ENCODE data around the gene NEURL4.
A peak's percentile ranks its signal among the peaks of the same experiment; 100 is the strongest.

The NEURL4 gene

GRCh38 chr17:7292729-7293128, 36.4 kb downstream of the NEURL4 start:
- DNase-seq (ENCODE audit: insufficient read length, low spot score) (no peak), FAIRE-seq (no peak)
- no peak for TF ChIP-seq POLR2A (IDR thresholded peaks at IDR 0.05; ENCODE audit: low read depth, low read length)

GRCh38 chr17:7292194-7292593, 36.9 kb downstream of the NEURL4 start:
- no peak for TF ChIP-seq POLR2A (IDR thresholded peaks at IDR 0.05; ENCODE audit: low read depth, low read length)
- FAIRE-seq (no peak), DNase-seq (ENCODE audit: insufficient read length, low spot score) (no peak)

GRCh38 chr17:7290685-7291084, 38.5 kb downstream of the NEURL4 start:
- FAIRE-seq = no peak
- no peak for DNase-seq (ENCODE audit: insufficient read length, low spot score)
- no peak for TF ChIP-seq POLR2A (IDR thresholded peaks at IDR 0.05; ENCODE audit: low read depth, low read length)

- DNase-seq (ENCODE audit: insufficient read length, low spot score) (no peak), FAIRE-seq (no peak)
- no peak for TF ChIP-seq POLR2A (IDR thresholded peaks at IDR 0.05; ENCODE audit: low read depth, low read length)
Observed at GRCh38 chr17:7290166-7290565, 39.0 kb downstream of the NEURL4 start.

DNA sequence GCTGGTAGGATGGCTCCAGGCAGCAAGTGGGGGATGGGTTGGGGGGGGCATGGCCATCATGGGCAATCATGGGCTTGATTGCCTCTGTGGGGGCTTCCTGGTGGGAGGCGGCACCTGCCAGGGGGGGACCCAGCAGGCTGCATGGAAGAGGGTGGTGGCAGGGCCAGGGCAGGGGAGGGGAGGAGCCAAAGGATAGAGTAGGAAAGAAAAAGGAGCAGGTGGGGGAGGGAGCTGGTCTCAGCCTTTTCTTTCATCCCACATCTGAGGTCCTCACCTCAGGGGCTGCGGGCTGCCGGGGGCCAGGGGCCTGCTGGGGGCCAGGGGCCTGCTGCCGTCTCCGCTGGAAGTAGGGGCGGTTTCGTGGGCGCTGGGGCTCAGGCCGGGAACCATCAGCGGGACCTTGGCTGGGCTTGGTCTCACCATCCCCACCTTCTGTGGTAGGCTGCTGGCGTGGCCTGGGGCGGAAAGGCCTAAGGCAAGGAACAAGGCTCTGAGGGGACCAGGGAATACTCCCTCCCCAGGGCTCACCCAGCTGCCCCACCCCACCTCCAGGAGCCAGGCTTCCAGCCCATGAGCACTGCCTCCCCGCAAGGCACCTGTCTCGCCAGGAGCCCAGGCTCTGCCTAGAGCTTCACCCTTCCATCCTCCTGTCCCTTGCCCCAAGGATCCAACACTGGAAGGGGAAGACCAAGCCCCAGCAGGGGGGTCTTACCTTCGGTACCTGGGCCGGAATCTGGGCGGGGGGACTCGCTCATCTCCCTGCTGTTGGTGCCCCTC, 39.7 kb downstream of the NEURL4 start:
- no peak for TF ChIP-seq POLR2A (IDR thresholded peaks at IDR 0.05; ENCODE audit: low read depth, low read length)
- FAIRE-seq (no peak), DNase-seq (ENCODE audit: insufficient read length, low spot score) (no peak)

DNA sequence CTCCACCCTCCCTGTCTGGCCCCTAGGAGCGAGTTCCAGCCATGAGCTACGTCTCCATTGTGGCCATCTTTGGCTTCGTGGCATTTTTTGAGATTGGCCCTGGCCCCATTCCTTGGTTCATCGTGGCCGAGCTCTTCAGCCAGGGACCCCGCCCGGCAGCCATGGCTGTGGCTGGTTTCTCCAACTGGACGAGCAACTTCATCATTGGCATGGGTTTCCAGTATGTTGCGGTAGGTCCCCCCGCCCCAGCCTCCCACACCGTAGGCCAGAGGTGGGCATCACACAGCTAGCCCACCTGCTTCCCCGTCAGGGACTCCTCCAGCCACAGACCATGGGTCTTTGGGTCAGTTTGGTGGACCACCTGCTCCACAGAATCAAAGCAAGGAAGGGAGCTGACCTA, 43.5 kb downstream of the NEURL4 start:
- no peak for TF ChIP-seq POLR2A (IDR thresholded peaks at IDR 0.05; ENCODE audit: low read depth, low read length)
- FAIRE-seq (no peak), DNase-seq (ENCODE audit: insufficient read length, low spot score) (no peak)

- DNase-seq (ENCODE audit: insufficient read length, low spot score) (no peak), FAIRE-seq (no peak)
- TF ChIP-seq POLR2A (IDR thresholded peaks at IDR 0.05; ENCODE audit: low read depth, low read length) = no peak
Observed at GRCh38 chr17:7284911-7285310, 44.2 kb downstream of the NEURL4 start.

- no peak for FAIRE-seq
- no peak for TF ChIP-seq POLR2A (IDR thresholded peaks at IDR 0.05; ENCODE audit: low read depth, low read length)
- DNase-seq (ENCODE audit: insufficient read length, low spot score) = no peak
Observed at GRCh38 chr17:7283471-7284216, 45.5 kb downstream of the NEURL4 start.

- no peak for FAIRE-seq
- no peak for TF ChIP-seq POLR2A (IDR thresholded peaks at IDR 0.05; ENCODE audit: low read depth, low read length)
Observed at GRCh38 chr17:7282752-7283321, 46.3 kb downstream of the NEURL4 start.

DNA sequence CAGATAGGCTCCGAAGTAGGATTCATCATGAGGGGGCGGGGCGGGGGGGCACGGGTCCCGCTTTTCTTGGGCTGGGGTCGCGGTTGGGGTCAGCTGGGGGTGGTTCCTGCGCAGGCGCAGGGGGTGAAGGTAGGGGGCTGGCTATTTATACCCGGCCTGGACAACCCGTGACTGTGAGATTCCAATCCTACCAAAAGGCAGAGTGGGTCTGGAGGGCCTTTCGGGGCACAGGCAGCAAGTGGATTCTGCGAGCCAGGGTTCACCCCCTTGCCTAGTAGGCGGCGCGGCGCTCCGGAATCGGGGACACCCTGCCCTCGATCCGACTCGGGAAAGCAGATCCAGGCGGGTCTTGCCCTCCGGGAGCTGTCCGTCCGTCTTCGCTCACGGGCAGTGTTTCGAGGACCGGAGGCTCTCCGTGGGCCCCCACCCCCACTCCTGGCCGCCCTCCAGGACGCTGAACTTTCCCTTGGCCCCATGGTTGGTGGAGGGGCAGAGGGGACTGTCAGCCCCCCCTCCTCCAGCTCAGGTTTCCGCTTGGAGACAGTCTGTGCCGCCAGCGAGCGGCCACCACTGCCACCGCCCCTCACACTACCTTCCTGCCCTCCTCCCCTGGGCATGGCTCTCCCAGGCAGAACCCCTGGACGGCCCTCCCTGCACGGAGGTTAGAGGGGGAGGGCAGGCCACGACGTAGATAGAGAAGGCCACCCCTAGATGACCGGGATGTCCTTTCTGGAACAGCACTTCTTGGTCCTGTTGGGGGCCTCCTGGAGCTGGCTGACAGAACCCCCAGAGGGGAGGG, 47.0 kb downstream of the NEURL4 start:
- no peak for TF ChIP-seq POLR2A (IDR thresholded peaks at IDR 0.05; ENCODE audit: low read depth, low read length)

More at GRCh38 chr17:7282752-7283321, 46.3 kb downstream of the NEURL4 start:
- no peak for DNase-seq (ENCODE audit: insufficient read length, low spot score)

DNA sequence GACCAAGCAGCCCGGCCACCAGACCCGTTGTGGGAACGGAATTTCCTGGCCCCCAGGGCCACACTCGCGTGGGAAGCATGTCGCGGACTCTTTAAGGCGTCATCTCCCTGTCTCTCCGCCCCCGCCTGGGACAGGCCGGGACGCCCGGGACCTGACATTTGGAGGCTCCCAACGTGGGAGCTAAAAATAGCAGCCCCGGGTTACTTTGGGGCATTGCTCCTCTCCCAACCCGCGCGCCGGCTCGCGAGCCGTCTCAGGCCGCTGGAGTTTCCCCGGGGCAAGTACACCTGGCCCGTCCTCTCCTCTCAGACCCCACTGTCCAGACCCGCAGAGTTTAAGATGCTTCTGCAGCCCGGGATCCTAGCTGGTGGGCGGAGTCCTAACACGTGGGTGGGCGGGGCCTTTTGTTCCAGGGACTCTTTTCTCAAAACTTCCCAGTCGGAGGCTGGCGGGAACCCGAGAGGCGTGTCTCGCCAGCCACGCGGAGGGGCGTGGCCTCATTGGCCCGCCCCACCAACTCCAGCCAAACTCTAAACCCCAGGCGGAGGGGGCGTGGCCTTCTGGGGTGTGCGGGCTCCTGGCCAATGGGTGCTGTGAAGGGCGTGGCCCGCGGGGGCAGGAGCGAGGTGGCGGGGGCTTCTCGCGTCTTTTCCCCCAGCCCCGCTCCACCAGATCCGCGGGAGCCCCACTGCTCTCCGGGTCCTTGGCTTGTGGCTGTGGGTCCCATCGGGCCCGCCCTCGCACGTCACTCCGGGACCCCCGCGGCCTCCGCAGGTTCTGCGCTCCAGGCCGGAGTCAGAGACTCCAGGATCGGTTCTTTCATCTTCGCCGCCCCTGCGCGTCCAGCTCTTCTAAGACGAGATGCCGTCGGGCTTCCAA, 47.8 kb downstream of the NEURL4 start, which contains the start of gene SLC2A4:
TSS of gene SLC2A4 (plus strand) at position 645 of the 879 bp plus-strand sequence. CDS start at position 862, 217 bp downstream.
- DNase-seq (ENCODE audit: insufficient read length, low spot score) = peak; percentile 94
- peak; percentile 80 for FAIRE-seq
- TF ChIP-seq POLR2A (IDR thresholded peaks at IDR 0.05; ENCODE audit: low read depth, low read length) = no peak

More for the DNA sequence above, 47.0 kb downstream of the NEURL4 start:
- FAIRE-seq (no peak), DNase-seq (ENCODE audit: insufficient read length, low spot score) (no peak)

DNA sequence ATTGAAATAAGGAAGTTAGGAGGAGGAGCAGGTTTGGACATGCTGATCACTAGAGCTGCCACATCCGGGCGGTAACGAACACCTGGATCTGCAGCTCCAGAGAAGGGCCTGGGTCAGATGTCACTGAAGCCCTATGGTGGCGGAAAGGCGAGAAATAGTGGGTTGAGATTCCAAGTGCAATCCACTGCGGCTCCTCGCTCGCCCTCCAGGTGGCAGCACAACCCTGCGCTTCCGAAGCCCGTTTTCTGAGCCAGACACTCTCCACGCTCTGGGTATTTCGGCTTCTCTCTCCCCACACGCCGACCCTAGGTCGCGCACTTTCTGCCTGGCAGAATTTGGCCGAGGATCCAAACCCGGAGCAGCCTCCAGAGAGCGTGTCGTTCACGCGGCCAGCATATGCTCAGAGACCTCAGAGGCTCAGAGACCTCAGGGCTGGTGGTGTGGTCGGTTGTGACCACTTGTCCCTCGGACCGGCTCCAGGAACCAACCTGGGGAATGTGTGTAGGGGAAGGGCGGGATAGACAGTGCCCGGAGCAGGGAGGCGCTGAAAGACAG, 48.5 kb downstream of the NEURL4 start:
- peak; percentile 79 for DNase-seq (ENCODE audit: insufficient read length, low spot score)
- TF ChIP-seq POLR2A (IDR thresholded peaks at IDR 0.05; ENCODE audit: low read depth, low read length) = no peak
- FAIRE-seq = peak; percentile 58

All from H54 (cell line).